Measurements from ENCODE around the gene LHFPL5.

The LHFPL5 gene

GRCh38 chr6:35842381-35842780 is 37.2 kb downstream of the LHFPL5 start:
- 0 out of 2 replicates have a peak, but pooled peaks cover 3% of the 10 kb centered on the region for H4K20me1 ChIP-seq (ENCODE audit: insufficient read depth)
- H3K4me3 ChIP-seq (IDR thresholded peaks at IDR 0.05; ENCODE audit: insufficient read depth, low read depth, low read length), result no peak overlapping the region
- no peak overlapping the region for H2AFZ ChIP-seq (ENCODE audit: low read depth)
- H3K27me3 ChIP-seq (ENCODE audit: insufficient read depth, low read depth), result no peaks in the 10 kb centered on the region
- peaks cover 44% of the 10 kb centered on the region for H3K4me1 ChIP-seq (ENCODE audit: low read depth, poor library complexity, severe bottlenecking)
- H3K4me2 ChIP-seq, result no peak overlapping the region
- no peak for TF ChIP-seq CTCF (conservative IDR thresholded peaks at IDR 0.05; ENCODE audit: low read depth, low read length)
- H3K36me3 ChIP-seq (ENCODE audit: insufficient read depth), result no peaks in the 10 kb centered on the region
- 0 out of 2 replicates have a peak, but pooled peaks cover 4% of the 10 kb centered on the region for H3K79me2 ChIP-seq (ENCODE audit: insufficient read depth, low read depth)
- H3K9ac ChIP-seq, result no peak overlapping the region
- H3K27ac ChIP-seq, result no peak overlapping the region

GRCh38 chr6:35844290-35844689 is 39.1 kb downstream of the LHFPL5 start:
- H3K36me3 ChIP-seq (ENCODE audit: insufficient read depth), result no peaks in the 10 kb centered on the region
- peak overlapping the region; percentile 54; the same call in 1 of the 2 replicates for H3K27ac ChIP-seq

DNA sequence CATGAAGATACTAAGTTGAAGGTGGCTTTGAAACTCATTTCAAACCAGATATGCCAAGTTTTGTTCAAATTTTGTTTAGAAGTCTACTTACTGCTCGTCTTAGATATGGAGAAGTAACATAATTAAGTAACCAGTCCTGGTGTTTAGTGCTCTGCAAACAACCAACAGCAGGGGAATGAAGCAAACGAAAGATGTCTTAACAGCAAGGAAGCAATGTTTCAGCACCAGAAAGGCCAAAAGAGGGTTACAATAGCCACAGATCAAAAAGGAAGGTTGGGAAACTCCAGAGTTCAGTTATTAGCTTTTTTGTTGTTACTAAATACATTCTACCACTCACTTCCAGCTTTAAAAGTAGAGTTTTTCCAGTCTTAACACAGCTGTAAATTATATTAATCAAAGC is 45.1 kb downstream of the LHFPL5 start:
- Histone ChIP-seq H3K27me3 (ENCODE audit: insufficient read depth, low read depth) (no peaks in the 10 kb centered on the region), H3K4me1 (ENCODE audit: low read depth, poor library complexity, severe bottlenecking) (peaks cover 22% of the 10 kb centered on the region), H3K9ac (no peak overlapping the region), H3K4me3 (IDR thresholded peaks at IDR 0.05; ENCODE audit: insufficient read depth, low read depth, low read length) (no peak overlapping the region), H3K36me3 (ENCODE audit: insufficient read depth) (peaks cover 3% of the 10 kb centered on the region; the same call in 1 of the 2 replicates), H3K27ac (no peak overlapping the region), H4K20me1 (ENCODE audit: insufficient read depth) (no peaks in the 10 kb centered on the region), H3K79me2 (ENCODE audit: insufficient read depth, low read depth) (0 out of 2 replicates have a peak, but pooled peaks cover 4% of the 10 kb centered on the region), H2AFZ (ENCODE audit: low read depth) (no peak overlapping the region), H3K4me2 (no peak overlapping the region)
- TF ChIP-seq CTCF (conservative IDR thresholded peaks at IDR 0.05; ENCODE audit: low read depth, low read length), result no peak

More at GRCh38 chr6:35844290-35844689, 39.1 kb downstream of the LHFPL5 start:
- Histone ChIP-seq H3K4me3 (IDR thresholded peaks at IDR 0.05; ENCODE audit: insufficient read depth, low read depth, low read length) (no peak overlapping the region), H3K27me3 (ENCODE audit: insufficient read depth, low read depth) (no peaks in the 10 kb centered on the region), H3K4me1 (ENCODE audit: low read depth, poor library complexity, severe bottlenecking) (peaks cover 39% of the 10 kb centered on the region), H3K79me2 (ENCODE audit: insufficient read depth, low read depth) (0 out of 2 replicates have a peak, but pooled peaks cover 4% of the 10 kb centered on the region), H3K4me2 (peak overlapping the region; percentile 51), H3K9ac (no peak overlapping the region), H4K20me1 (ENCODE audit: insufficient read depth) (0 out of 2 replicates have a peak, but pooled peaks cover 3% of the 10 kb centered on the region), H2AFZ (ENCODE audit: low read depth) (no peak overlapping the region)
- TF ChIP-seq CTCF (conservative IDR thresholded peaks at IDR 0.05; ENCODE audit: low read depth, low read length), result no peak

DNA sequence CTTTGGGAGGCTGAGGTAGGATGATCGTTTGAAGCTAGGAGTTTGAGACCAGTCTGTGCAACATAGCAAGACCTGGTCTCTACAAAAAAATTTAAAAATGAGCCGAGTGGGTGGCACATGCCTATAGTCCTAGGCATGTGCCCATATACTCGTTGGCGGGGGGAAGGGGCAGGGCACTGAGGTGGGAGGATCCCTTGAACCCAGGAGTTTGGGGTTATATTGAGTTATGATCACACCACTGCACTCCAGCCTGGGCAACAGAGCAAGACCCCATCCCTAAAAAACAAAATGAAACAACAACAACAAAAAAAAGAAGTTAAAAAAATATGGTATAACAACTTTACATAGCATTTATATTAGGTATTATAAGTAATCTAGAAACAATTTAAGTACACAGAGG is 47.8 kb downstream of the LHFPL5 start:
- Histone ChIP-seq H3K36me3 (ENCODE audit: insufficient read depth) (peaks cover 3% of the 10 kb centered on the region; the same call in 1 of the 2 replicates), H3K4me1 (ENCODE audit: low read depth, poor library complexity, severe bottlenecking) (peaks cover 29% of the 10 kb centered on the region), H3K27ac (no peak overlapping the region), H3K9ac (no peak overlapping the region), H3K27me3 (ENCODE audit: insufficient read depth, low read depth) (no peaks in the 10 kb centered on the region), H3K79me2 (ENCODE audit: insufficient read depth, low read depth) (no peaks in the 10 kb centered on the region), H3K4me2 (no peak overlapping the region), H3K4me3 (IDR thresholded peaks at IDR 0.05; ENCODE audit: insufficient read depth, low read depth, low read length) (no peak overlapping the region), H4K20me1 (ENCODE audit: insufficient read depth) (no peaks in the 10 kb centered on the region), H2AFZ (ENCODE audit: low read depth) (no peak overlapping the region)
- TF ChIP-seq CTCF (conservative IDR thresholded peaks at IDR 0.05; ENCODE audit: low read depth, low read length), result no peak
